GM18508 (cell line): ENCODE measurements around the gene CARS1.
"Not testable (repeated sequence)": the region's sequence is repeated elsewhere in the genome, so short reads cannot be mapped to it uniquely, and the experiment has no call there.

ENCODE experiments used
- ATAC-seq: cut with Tn5 transposase; IDR thresholded peaks from one replicate; pipeline ENCODE4 v1.9.1; 2021; ENCODE audit warnings: moderate number of reproducible peaks; ENCODE audit not compliant: insufficient read depth, unreplicated experiment

Gene CARS1

GRCh38 chr11:3090096-3090901 is 33.1 kb upstream of the CARS1 start:
- no peak for ATAC-seq

- no peak for ATAC-seq
Measured at GRCh38 chr11:3089236-3090061, 32.2 kb upstream of the CARS1 start.

DNA sequence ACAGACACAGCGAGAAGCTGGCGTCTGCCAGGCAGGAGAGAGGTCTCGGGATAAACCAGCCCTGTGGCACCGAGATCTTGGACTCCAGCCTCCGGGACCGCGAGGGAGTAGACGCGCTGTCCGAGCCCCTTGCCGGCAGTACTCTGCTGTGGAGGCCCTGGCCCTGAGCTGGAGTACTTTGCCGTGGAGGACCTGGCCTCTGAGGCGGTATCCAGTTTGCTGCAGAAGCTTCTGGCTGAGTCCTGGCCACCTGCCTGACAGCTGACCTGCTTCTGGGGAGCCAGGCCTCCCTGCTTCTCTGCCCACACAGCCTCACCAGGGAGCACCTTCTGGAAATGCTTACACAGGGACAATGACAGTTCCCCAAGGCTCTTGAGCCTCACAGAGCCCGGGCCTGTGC is 31.6 kb upstream of the CARS1 start:
- no peak for ATAC-seq

DNA sequence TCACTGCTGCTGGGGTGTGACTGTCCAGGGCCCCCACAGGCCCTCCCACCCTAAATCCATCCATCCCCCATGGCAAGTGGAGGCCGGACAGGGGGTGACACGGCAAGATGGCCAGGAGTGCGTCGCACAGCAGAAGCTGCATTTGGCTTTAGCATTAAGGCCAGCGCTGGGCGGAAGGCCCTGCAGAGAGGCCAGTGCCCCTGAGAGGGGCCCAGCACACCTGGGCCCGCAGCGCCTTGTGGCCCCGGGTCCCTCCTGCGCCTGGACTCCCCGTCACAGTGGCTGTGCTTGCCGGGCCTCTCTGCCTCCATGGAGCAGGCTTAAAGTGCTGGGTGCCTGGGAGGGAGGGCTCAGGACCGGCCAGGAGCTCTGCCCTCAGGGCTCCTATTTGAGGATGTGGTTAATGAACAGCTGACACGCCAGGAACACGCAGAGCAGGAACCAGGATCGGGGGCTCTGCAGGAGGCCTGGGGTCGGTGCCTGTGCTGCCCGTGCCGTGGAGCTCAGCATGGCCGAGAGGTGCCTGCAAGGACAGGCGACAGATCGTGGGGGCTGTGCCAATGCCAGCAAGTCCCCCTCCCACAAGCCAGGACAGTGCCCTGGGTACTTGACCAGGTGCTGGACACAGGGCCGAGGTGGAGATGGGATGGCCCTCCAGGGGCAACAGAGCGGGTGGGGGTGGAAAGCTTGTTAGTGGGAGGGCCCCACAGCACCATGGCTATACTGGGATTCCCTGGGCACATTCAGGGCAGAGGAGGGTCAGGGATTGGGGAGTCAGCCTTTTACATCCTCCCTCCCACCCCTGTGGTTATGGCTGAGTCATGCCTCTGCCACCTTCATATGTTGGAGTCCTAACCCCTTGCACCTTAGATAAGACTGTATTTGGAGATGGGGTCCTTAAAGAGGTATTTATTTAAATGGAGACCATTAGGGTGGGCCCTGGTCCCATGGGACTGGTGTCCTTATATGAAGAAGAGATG is 30.9 kb upstream of the CARS1 start:
- no peak for ATAC-seq

GRCh38 chr11:3087373-3087772 is 30.1 kb upstream of the CARS1 start:
- no peak for ATAC-seq

GRCh38 chr11:3086671-3087150 is 29.5 kb upstream of the CARS1 start:
- no peak for ATAC-seq

DNA sequence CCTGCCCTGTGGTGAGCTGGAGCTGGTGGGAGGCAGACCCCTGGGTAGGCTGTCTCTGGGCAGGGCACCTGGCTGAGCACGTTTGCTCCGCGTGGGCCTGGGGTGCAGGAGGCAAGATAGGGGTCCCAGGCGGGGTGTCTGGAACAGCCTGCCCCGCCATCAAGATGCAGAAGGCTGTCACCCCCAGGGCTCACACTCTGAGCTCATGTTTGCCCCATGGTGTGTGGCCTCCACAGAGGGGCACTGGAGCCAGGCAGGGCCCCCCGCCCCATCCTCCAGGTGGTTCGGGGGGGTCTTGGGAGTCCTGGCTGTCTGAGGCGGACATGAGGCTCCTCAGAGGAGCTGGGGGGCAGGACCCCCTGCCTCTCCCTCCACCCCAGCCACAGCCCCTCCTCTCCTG is 28.9 kb upstream of the CARS1 start:
- ATAC-seq, result no peak

- ATAC-seq, result no peak
Measured at GRCh38 chr11:3085052-3085451, 27.8 kb upstream of the CARS1 start.

- ATAC-seq, result no peak
Measured at GRCh38 chr11:3083321-3083720, 26.1 kb upstream of the CARS1 start.

DNA sequence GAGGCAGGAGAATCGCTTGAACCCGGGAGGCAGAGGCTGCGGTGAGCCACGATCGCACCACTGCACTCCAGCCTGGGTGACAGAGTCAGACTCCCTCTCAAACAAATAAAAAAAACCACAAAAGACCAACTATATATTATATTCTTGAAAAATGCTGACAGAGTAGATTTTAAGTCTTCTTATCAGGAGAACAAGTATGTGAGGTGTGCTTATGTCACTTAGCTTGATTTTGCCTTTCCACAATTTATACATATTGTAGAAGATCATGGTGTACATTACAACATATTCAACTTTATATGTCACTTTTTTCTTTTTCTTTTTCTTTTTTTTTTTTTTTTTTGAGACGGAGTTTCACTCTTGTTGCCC is 24.1 kb upstream of the CARS1 start:
- no peak for ATAC-seq

- ATAC-seq, result no peak
Measured at GRCh38 chr11:3080733-3081385, 23.6 kb upstream of the CARS1 start.

DNA sequence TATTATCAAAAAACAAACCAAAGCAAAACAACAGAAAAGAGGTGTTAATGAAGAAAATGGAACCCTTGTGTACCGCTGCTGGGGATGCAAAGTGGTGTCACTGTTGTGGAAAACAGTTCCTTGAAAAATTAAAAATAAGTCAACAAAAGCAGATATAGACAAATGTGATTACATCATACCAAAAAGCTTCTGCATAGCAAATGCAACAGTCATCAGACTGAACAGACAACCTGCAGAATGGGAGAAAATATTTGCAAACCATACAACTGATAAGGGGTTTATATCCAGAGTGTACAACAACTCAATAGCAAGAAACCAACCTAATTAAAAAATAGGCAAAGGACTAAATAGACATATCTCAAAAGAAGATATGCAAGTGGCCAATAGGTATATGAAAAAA is 22.9 kb upstream of the CARS1 start:
- no peak for ATAC-seq

DNA sequence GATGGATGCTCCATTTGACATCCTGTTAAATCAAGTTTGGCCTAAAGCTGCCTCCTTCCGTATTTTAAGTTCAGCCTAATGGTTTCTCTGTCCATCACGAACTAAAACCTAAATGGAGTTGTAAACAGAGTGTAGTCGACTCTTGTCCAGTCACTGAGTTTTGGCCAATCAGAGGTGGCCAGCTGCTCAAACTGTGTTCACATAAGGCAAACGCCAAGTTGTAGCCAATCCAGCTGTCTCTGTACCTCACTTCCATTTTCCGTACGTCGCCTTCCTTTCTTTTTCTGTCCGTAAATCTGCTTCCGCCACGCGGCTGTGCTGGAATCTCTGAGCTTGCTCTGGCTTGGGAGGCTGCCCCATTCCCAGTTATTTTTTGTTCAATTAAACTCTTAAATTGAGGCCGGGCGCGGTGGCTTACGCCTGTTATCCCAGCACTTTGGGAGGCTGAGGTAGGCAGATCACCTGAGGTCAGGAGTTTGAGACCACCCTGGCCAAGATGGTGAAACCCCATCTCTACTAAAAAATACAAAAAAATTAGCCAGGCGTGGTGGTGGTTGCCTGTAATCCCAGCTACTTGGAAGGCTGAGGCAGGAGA is 20.7 kb upstream of the CARS1 start:
- no peak for ATAC-seq

- no peak for ATAC-seq
Measured at GRCh38 chr11:3077189-3077836, 20.1 kb upstream of the CARS1 start.

DNA sequence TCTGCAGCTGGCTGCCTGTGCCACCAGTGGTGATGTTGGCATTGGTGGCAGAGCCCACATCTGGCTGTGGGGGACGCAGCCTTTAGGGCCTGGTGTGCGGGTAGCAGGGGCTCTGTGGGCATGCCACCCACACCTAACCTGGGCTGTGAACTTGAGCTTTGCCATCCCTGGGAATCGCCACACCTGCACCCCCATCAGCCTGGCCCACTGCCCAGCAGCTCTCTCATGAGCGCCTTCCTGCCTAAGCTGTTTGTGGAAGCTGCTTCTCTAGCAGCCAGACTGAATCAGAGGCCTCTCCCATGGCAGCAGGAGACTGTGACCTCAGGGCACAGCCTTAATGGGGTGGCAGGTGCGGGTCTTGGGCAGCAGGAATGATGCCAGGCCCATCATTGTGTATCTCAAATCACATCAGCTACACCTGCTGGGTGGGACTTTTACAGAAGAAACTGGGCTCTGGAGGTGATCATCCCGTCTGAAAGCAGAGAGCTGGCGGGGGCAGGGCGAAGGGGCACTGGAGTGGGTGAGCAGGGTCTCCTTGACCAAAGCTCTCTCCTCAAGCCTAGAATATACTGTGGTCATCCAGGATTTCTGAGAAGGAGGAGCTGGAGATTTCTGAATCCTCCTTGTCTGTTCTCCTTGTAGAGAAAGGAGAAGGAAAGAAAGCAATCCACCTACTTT is 17.8 kb upstream of the CARS1 start:
- no peak for ATAC-seq

- ATAC-seq, result no peak
Measured at GRCh38 chr11:3073029-3073435, 15.8 kb upstream of the CARS1 start.

DNA sequence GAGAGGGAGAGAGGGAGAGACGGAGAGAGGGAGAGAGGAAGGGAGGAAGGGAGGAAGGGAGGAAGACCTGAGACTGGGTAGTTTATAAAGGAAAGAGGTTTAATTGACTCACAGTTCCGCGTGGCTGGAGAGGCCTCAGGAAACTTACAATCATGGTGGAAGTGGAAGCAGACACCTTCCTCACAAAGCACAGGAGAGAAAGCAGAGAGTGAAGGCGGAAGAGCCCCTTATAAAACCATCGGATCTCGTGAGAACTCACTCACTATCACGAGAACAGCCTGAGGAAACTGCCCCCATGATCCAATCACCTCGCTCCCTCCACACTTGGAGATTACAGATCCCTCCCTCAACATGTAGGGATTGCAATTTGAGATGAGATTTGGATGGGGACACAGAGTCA is 12.2 kb upstream of the CARS1 start:
- no peak for ATAC-seq

GRCh38 chr11:3066308-3066707 is 9.1 kb upstream of the CARS1 start:
- ATAC-seq, result not testable (repeated sequence)
